ENCODE data around the gene MYOD1.
A peak's percentile ranks its signal among the peaks of the same experiment; 100 is the strongest.

Gene MYOD1

DNA sequence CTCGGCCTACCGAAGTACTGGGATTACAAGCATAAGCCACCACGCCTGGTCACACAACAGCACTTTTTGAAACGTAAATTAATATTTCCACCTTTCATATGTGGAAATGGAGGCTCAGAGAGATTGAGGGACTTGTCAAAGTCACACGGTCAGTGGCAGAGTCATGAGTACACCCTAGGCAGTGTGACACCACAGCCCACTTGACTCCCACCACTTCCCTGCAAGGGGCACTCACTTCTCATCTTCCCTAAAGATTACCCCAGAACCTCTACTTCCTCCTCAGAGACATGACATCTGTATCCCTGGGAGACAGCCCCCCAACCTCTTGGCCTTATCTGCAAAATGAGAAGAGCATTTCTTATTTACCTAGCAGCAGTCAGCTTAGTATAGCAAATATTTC is 16.5 kb upstream of the MYOD1 start:
- DNase-seq (ENCODE audit: low spot score): no peak

DNA sequence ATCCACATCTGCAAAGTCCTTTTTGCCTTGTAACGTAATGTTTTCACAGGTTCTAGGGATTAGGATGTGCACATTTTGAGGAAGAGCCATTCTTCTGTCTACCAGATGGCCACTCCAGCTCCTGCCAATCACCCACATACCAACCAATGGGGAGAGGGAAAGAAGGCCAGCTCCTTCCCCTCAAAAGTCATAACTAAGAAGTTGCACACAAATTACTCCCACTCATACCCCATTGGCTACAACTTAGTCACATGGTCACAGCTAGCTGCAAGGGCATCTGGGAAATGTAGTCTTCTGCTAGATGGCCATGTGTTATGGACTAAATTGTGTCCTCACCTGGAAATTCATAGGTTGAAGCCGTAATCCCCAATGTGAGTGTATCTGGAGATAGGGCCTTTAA is 15.4 kb upstream of the MYOD1 start:
- DNase-seq (ENCODE audit: low spot score): no peak

GRCh38 chr11:17707830-17708229 is 11.5 kb upstream of the MYOD1 start:
- DNase-seq (ENCODE audit: low spot score): no peak

- no peak for DNase-seq (ENCODE audit: low spot score)
Measured at GRCh38 chr11:17711836-17712235, 7.5 kb upstream of the MYOD1 start.

DNA sequence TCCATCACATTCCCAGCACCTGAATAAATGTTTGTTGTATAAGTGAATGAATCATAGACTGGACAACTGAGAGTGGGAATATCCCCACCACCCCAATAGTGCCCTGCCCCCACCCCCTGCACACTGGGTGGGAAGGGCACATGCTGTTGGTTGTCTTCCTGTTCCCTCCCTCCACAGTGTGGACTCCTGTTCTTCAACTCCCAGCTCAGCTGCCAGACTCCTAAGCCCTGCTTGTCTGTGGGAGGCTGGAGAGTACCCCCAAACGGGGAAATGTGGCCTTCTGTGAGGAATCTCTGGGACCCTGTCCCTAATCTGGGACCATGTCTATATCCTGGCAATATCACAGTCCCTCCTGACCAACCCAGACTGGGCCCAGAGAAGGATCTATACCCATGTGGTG is 5.5 kb upstream of the MYOD1 start:
- DNase-seq (ENCODE audit: low spot score): no peak

GRCh38 chr11:17714356-17714854 is 5.0 kb upstream of the MYOD1 start:
- no peak for DNase-seq (ENCODE audit: low spot score)

DNA sequence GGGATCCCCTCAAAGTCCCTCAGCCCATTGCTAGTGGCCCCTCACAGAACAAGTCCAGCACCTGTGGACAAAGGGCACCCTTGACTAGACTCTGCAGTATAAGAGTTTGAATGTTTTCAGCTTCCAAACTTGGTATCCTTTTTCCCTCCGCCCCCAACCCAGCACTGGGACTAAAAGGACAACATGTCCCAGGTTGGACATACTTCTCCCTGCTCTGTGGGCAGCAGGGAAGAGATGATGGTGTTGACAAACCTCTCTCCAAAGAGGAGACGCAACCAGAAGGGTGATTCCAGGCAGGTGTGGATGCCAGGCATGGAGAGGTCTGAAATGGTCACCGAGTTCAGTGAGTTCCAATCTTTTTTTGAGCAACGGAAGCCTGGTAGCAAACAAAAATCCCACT is 4.5 kb upstream of the MYOD1 start:
- DNase-seq (ENCODE audit: low spot score): no peak

GRCh38 chr11:17716807-17717206 is 2.6 kb upstream of the MYOD1 start:
- DNase-seq (ENCODE audit: low spot score): no peak

DNA sequence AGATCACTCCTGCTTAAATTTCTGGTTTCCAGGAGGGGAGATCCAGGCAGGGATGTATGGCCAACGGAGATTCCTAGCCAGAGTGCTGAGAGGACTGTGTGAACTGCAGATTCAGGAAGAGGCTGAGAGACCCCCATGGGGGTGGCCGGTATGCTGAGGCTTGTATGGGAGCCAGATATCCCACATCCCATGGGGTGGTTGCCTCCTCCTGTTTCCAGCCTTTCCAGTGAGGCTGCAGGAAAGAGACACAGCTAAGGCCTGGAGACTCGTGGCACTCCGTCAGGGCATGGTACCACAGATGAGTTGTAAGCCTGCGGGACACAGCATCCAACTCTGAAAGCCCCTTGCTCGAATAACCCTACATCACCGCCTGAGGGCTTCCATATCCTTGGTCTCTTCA is 1.4 kb upstream of the MYOD1 start:
- no peak for DNase-seq (ENCODE audit: low spot score)

DNA sequence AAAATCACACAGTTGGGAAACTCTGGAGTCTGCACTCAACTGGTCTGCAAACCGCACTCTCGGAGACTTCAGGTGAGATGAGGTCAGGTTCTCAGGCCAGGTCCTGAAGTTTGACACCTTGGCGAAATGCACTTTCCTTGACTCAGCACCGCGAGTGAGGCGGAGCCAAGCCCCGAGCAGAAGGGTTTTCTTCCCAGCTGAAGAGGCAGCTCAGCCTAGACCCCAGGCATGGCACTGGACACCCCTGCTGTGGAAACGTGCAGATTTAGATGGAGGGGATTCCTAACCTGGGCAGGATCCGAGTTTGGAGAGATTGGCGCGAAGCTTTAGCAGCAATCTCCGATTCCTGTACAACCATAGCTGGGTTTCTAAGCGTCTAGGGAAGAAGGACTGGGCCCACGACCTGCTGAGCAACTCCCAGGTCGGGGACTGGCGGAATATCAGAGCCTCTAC is 835 bp upstream of the MYOD1 start:
- no peak for DNase-seq (ENCODE audit: low spot score)

DNA sequence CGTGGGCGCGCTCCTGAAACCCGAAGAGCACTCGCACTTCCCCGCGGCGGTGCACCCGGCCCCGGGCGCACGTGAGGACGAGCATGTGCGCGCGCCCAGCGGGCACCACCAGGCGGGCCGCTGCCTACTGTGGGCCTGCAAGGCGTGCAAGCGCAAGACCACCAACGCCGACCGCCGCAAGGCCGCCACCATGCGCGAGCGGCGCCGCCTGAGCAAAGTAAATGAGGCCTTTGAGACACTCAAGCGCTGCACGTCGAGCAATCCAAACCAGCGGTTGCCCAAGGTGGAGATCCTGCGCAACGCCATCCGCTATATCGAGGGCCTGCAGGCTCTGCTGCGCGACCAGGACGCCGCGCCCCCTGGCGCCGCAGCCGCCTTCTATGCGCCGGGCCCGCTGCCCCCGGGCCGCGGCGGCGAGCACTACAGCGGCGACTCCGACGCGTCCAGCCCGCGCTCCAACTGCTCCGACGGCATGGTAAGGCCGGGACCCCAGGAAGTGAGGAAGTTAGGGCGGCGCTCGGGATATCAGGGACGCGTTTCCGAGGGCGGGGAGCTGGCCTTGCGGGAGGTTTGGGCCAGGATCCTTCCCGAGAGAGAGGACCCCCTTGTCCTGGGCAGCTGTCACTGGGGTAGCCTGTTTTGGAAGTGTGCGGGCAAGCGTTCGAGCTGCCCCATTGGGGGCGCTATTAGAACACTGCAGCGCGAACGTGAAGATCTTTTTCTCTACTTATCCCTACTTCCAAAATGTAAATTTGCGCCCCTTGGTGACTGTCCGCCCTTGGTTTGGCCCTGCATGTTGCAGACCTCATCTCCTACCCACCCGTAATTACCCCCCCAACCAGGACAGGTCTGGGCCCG is 796 bp downstream of the MYOD1 start:
- DNase-seq (ENCODE audit: low spot score): peak; percentile 37

DNA sequence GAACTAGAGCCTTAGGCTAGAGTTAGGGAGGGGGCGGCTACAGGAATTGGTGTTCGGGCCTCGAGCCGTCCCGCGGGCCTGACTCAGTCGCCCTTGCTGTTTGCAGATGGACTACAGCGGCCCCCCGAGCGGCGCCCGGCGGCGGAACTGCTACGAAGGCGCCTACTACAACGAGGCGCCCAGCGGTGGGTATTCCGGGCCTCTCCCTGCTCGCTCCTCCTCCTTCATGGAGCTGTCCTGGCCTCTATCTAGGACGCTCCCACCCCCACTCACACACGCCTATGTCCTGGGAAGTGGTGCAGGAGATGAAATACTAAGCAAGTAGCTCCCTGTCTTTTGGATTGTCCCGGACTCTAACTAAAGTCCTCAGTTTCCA is 1.4 kb downstream of the MYOD1 start:
- DNase-seq (ENCODE audit: low spot score): no peak

GRCh38 chr11:17721242-17721999 is 2.0 kb downstream of the MYOD1 start:
- DNase-seq (ENCODE audit: low spot score): no peak

DNA sequence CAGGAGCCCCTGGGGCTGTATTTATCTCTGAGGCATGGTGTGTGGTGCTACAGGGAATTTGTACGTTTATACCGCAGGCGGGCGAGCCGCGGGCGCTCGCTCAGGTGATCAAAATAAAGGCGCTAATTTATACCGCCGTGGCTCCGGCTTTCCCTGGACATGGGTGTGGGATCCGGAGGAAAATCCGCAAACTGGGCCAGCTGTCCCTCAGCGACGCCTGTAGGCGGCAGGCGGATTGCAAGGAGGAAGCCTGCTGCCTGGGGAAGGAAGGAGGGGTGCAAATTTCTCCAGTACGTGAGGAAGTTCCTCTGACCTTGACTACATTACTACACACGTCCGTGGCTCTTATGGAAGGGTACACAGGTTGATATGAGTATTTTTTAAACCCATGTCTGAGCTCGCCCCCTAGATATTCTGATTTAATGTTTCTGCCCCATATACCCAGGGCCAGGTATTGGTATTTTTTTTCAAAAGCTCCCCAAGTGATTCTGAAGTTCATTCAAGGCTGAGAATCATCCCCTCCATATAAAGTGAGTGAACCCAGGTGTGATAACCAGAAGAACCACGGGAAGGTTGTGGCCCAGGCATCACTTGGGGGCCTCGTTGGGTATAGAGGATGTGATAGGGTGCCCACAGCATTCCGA is 2.8 kb downstream of the MYOD1 start:
- DNase-seq (ENCODE audit: low spot score): peak; percentile 66

DNA sequence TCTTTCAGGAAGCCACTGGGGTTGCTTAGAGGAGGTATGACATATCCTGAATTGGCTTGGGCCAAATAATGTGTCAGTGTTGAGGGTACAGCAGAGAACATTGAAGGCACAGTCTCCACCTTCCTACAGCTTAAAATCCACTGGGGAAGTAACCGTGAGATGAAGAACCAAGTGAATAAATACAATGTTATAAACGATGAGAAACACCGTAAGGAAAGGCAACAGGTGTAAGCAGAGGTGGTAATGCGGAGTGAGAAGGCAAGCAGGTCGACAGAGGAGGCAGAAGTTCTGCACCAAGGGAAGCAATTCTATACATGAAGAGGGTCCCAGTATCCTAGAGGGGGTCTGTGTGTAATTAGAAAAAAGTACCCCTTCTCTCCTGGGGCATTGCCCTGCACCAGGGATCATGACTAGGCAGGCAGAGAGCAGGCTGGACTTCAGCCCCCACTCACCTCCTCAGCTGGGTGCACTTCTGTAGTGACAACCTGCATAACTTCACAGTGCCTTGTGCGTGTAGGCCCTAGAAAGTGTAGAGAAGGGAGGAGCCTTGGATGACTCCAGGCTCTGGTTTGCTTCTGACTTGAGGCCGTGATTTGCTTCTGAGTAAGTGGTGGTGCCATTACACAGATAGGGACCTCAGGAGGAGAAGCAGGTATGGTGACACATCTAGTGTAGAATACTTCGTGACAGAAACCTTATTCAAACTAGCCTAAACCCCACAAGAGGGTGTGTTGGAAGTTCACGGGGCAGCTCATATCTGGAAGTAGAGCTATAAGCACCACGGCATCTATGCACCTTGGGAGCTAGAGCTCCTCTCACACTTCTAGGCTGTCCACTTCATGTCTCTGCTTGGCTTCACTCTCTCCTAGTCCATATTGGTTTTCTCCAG is 4.9 kb downstream of the MYOD1 start:
- no peak for DNase-seq (ENCODE audit: low spot score)

DNA sequence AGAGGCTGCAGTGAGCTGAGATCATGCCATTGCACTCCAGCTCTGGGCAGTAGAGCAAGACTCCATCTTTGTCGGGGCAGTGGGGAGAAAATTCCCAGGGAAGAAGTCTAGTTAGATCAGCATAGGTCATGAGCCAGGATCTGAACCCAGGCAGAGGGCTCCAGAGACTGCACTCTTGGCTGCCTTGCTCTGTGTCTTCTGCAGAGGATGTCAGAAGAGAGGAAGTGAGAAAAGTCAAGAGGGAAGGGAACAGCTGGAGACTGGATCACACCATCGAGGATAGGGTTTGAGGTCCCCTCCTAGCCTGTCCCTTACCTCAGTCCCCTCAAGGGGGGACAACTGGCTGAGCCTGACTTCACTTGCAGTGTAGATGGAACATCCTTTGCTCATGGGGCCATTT is 5.8 kb downstream of the MYOD1 start:
- no peak for DNase-seq (ENCODE audit: low spot score)

- DNase-seq (ENCODE audit: low spot score): no peak
Measured at GRCh38 chr11:17730137-17730536, 10.8 kb downstream of the MYOD1 start.

DNA sequence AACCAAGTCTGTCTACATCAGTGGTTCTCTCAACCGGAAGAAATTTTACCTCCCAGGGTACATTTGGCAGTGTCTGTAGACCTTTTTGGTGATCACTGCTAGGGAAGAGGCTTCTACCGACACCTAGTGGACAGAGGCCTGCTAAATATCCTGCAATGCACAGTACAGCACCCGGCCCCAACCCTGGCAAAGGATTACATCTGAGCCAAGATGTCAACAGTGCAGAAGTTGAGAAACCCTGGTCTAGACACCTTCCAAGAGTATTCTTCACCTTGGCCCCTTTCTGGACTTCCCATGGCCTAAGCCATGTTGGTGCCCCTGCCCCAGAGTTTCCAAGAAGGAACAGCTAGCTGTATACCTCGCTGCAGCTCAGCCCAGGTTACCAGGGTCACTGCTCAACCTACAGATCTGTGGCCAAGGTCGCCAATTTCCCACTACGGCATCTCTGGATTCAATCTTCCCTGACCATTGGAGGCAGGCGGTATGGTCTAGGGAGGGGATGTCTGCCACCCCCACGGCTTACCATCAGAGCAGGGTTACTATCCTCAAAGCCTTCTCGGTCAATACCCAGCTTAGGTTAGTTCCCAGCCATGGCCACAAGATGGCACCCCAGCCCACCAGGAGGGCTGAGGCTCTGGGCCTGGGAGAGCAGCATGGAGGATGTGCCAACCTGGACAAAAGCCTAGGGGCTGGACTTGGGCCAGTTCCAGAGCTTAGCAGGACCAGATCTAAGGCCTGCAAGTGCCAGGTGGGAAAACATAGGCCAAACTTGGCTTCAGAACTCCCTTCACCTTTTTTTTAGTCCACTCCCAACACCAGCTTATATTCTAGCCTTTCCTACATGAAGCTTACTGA is 11.5 kb downstream of the MYOD1 start:
- DNase-seq (ENCODE audit: low spot score): peak; percentile 93

DNA sequence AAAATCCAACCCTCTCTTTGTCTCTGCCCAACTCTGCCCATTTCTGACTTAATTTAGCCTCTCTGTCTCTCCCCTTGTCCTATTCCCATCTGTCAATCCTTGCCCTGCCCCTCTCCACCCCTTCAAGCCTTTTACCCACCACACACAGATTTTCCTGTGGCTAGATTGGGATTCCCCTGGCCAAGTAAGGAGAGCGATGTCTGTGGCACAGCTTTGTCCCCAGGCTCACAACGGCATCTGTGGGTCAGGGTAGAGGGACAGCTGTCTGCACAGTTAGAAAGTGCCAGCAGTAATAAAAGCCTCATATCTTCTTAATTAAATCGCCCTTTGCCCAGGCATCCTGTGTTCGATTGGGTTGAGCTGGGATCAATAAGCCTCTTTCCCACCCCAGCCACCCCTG is 13.9 kb downstream of the MYOD1 start:
- no peak for DNase-seq (ENCODE audit: low spot score)

GRCh38 chr11:17734418-17734911 is 15.1 kb downstream of the MYOD1 start, which contains the start of gene KCNC1:
TSS of gene KCNC1 (plus strand) at chr11:17734781. CDS start at chr11:17736003, 1,222 bp downstream.
- peak; percentile 79 for DNase-seq (ENCODE audit: low spot score)

Data from GM03348 (cell line).